HG03432 (cell line): Measurements from ENCODE around the gene ST3GAL5.

ENCODE experiments used
- ATAC-seq: cut with Tn5 transposase; IDR thresholded peaks from one replicate; pipeline ENCODE4 v1.9.1; 2021; ENCODE audit warnings: mild to moderate bottlenecking, moderate library complexity; ENCODE audit not compliant: unreplicated experiment

Gene ST3GAL5

DNA sequence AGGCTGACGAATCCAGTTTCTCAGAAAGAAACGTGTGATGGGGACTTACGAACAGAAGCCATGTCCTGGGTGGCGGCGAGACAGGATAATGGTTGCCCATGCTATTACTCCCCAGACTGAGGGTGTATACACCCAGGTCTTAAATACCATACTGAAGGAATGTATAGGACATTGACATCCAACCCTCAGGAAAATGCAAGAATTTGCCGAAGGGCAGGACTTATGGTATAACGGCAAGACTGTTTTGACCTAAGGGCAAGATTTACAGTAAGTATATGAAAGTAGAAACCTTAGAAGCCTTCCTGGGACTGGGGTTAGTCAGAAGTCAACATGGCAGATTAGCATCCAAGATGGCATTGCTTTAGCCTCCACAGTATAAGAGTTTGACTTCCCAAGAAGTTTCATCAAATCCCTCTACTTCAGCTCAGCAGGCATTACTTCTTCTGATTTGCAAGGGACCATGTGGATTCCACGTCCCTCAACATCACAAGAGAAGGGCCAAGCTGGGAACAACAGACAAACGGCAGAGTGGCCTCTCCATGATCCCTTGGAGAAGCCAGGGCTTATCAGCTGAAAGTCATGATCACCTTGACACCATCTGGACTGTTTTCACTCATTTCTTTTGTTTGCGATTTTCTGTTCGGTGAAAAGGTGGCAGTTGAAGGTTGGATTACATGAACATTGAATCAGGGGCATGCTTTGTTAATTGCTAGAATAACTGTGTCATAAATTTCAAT lies 21.1 kb downstream of the ST3GAL5 start:
- no peak for ATAC-seq

GRCh38 chr2:85867121-85867520 lies 21.7 kb downstream of the ST3GAL5 start:
- no peak for ATAC-seq

DNA sequence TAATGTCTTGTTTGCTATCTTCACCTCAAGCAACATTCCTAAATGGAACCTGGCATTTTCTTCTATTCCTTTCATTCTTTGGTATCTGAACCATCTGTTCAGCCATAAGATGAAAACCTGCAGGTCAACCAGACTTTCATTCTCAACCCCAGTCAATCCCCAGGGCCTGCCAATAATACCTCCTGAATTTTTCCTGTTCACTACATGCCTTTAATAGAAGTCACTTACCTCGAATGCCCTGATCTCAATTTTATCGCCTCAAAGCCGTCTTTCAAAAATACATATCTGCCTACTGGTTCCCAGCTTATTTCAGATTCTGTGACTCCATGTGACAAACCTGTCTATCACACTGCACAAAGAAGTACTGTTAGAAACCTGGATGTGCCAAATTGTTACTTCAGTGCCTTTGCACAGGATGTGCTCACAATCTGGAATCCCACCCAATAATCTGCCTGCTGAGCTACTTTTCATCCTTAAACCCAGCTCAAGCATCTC lies 22.6 kb downstream of the ST3GAL5 start:
- no peak for ATAC-seq

DNA sequence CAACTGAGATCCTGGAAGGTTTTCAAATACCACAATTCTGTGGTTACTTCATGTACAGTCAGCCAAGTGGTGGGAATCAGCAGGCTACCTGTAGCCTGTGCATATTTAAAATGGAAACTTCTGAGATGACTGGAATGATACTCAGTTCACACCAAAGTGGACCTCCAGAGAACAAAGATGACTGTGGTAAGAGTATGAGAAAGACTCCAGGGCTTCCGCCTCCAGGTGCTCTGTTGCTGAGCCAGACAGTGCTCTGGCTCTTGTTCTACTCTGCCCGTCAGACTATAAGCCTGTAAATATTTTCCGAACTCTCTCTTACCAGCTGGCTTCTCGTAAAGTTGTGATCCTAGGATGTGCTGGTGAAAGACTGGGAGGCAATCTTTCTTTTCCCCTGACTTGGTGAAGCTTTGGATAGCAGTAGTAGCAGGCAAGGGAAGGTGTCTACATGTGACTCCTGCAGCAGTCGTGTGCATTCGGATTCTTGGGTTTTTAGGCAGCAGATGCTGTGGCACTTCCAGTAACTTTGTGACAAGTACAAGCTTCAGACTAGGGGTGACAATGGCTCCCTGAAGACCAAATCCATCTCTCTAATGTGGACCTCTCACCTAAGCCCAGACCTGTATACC lies 23.1 kb downstream of the ST3GAL5 start:
- peak; percentile 90 for ATAC-seq

GRCh38 chr2:85864654-85865053 lies 24.1 kb downstream of the ST3GAL5 start:
- no peak for ATAC-seq

DNA sequence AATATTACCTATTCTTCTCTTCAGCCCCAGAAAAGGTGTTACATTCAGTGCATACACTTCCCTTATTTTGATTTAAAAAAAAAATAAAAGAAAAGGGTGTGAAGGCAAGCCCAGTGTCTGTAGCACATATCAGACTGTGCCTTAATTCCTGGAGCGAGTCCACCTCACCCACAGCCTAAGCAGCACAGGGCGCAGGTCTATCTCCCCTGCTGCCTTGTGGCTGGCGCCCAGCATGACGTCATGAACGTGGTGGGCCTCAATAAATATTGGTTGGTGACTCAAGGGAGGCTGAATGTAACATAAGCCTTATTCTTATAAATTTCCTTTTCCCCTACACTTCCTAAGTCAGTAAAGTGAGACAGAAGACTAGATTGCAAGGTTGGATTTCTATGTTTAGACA lies 26.4 kb downstream of the ST3GAL5 start:
- ATAC-seq = no peak

DNA sequence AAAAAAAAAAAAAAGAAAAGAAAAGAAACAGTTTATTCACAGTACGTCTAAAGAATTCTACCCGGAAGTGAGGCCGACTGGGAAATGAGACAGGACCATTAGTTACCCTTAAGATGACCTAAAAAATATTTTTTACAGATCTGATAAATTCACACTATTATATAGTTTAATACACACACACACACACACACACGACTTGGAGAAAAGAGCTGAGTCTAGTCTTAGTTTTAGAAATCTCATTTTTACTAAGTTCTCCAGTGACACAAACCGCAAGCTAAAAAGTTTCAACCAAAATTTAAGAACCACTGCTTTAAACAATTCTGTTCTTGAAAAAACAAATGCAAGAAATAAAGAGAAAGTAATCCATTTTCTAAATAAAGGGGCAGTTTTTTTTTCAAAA lies 27.1 kb downstream of the ST3GAL5 start:
- no peak for ATAC-seq

GRCh38 chr2:85861180-85861579 lies 27.6 kb downstream of the ST3GAL5 start:
- peak; percentile 52 for ATAC-seq

DNA sequence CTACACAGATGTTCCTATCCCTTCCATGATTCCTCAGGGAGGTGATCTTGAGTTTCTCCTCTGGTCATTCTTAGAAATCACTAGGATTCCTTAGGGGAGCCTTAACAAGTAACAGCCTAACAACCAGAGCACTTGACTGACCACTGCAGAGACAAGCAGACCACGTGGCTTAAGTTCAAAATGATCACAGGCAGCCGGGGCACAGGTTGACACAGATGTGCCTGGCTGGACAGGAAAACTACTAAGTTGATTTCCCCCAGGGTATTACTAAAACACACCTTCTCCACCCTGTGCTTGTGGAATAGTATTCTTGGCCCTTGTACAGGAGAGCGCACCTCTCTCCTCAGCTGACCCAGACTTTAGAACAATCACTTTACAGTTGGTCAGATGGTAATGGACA lies 29.9 kb downstream of the ST3GAL5 start:
- no peak for ATAC-seq

- ATAC-seq = no peak
Observed at GRCh38 chr2:85854897-85855296, 33.9 kb downstream of the ST3GAL5 start.

GRCh38 chr2:85854166-85854509 lies 34.7 kb downstream of the ST3GAL5 start:
- peak; percentile 32 for ATAC-seq

DNA sequence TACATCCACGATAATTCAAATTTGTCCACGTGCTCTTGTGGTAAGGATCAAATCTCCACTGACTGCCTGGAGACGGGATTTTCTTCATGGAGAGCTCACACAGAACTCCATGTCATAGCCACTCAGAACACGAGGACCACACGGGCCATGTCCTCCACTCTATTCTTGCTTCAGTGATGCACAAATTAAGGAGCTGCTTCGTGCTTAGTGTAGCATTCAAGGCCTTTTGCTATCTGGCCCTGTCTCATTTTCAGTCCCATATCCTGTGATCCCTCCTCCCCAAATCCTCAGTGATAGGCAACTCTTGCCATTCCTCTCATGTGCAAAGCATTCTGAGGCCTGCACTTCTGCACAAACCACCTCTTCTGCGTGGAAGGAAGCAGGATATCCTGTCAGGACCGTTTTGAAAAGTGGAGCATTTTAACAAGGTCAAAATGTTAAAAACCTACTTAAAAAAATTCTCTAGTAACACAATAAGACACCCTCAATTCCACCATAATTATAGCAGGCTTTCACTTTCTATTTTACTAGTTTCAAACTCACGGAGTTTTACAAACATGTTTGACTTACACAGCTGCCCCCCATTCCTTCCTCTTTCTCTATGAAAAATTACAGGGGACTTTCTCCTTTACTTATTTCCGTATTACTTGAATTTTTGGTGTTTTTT lies 35.2 kb downstream of the ST3GAL5 start:
- ATAC-seq = peak; percentile 63

DNA sequence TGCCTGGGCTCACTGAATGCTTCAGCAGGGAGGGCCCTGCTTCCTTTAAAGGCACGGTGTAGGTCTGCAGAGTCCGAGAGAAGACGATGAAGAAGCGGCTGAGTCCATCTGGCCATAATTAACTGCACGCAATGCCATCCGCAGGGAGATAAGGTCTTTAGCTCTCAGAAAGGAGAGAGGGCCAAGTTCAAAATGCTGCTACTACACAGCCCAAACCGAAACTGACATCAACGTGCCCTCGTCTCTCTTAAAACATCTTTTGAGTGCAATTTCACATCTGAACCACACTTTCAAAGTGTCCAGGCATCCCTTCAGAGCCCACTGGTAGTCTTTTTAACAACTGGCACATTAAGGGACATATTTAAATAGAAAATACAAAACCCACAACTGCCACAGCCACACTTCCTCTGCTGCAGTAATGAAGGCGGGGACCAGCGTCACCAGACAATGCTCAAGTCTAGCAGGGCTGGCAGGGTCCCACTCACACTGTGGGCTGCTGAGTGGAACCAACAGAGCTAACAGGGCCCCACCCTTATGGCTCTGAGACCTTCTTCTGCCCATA lies 35.8 kb downstream of the ST3GAL5 start:
- ATAC-seq = peak; percentile 68

DNA sequence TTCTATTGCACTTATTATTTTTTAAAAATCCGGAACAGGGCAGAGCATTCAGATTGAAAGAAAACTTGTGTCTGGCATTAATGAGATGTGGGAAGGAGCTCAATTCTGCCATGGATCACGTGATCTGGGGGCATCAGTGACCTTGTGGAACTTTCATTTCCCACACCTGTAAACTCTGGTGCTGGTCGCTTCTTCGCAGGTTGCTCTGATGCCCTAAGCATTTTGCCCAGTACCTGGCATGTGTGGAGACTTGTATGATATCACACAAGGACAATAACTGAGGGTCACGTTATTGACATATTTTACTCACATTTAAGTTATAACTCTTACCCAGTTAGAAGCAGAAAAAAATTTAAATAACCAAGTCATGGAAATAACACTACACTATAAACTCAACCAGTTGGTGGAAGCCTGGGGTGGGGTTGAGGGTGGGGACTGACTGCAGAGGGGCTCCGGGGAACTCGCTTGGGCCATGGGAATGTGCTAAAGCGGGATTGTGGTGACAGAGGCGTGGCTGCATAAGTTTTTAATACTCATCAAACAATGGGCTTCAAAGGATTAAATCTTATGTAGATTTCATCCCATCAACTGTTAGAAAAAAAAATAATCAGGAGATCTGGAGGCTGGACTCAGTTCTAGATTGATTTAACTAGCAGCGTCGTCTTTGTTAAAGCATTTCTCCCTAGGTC lies 36.5 kb downstream of the ST3GAL5 start:
- ATAC-seq = no peak

- no peak for ATAC-seq
Observed at GRCh38 chr2:85851253-85852151, 37.3 kb downstream of the ST3GAL5 start.

DNA sequence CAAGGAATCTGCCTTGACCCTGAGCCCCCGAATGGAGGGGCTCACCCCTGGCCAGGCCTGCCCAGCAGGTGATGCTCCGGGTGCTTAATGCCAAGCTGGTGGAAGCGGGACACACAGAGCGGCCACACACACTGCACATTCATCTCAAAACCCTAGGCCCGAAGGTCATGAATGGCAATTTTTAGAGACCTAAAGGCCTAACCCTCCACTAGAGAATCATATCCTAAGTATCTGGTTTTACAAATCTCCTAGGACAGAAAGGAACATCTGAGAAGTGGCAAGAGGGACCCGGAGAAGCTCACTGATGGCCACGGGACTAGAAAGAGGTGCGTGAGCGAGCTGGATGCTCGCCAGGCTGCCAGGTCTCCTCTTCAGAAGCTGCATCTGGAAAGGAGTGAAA lies 38.3 kb downstream of the ST3GAL5 start:
- no peak for ATAC-seq

- ATAC-seq = no peak
Observed at GRCh38 chr2:85847051-85847588, 41.7 kb downstream of the ST3GAL5 start.

GRCh38 chr2:85846411-85846810 lies 42.4 kb downstream of the ST3GAL5 start:
- ATAC-seq = no peak

DNA sequence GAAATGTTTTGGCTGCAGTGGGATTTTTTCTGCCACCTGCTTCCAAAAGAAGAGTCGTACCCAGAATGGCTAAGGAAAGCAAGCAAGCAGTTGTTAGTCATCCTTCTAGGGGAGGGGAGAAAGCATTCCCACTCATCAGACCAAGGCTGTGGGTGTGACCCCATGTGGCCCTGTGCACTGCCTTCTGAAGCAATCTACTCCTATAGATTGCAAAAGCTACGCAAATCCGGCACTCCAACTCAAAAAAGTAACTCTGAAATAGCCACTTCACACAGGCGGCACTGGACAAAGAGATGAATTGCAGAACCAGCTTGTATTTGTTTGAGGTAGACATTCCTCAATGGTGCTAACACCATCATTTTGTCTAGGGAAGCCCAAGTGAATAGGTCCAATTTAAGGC lies 44.3 kb downstream of the ST3GAL5 start:
- ATAC-seq = no peak

GRCh38 chr2:85843543-85843942 lies 45.2 kb downstream of the ST3GAL5 start:
- ATAC-seq = no peak
